Right atrium auricular region (tissue), 2 donors: ENCODE measurements around the gene PKMYT1. TPM values are rescaled to one million over a fixed set of nuclear protein-coding genes. Genes with fewer than 3 reads are reported as not detected.

Experiments used
- DNase-seq: peaks from one replicate; pipeline ENCODE4 v3.0.0-alpha.2; 2019; ENCODE audit warnings: low spot score
- H3K27ac ChIP-seq, 2 donors: fragments of 200-600 bp; sonication (generic); 1 replicate in 1 of 2; 2 replicates in 1 of 2; pipeline ENCODE4 v1.5.1; 2016 to 2019
- H3K27me3 ChIP-seq, 2 donors: fragments of 200-600 bp; sonication (generic); one replicate each; pipeline versions ENCODE4 v1.5.1 to v1.6.0; 2017 to 2019
- H3K36me3 ChIP-seq: fragments of 200-600 bp; sonication (generic); one replicate; pipeline ENCODE4 v1.5.1; 2016
- H3K4me1 ChIP-seq, 2 donors: fragments of 200-600 bp; sonication (generic); one replicate each; pipeline versions ENCODE4 v1.5.1 to v1.6.0; 2017 to 2019
- H3K4me3 ChIP-seq, 2 donors: fragments of 200-600 bp; sonication (generic); 1 replicate in 1 of 2; 2 replicates in 1 of 2; pipeline ENCODE4 v1.5.1; 2017 to 2019; ENCODE audit warnings: mild to moderate bottlenecking in 1 of 2, moderate library complexity in 1 of 2
- H3K9me3 ChIP-seq, 2 donors: fragments of 200-600 bp; sonication (generic); one replicate each; pipeline ENCODE4 v1.5.1; 2019
- CTCF ChIP-seq, 2 donors: fragments of 200-600 bp; sonication (generic); IDR thresholded peaks; one replicate each; pipeline ENCODE4 v1.5.1; 2019; ENCODE audit warnings: antibody characterized with exemption in 2 of 2
- total RNA-seq, 2 donors: library from RNA; depleted of rRNA; stranded (reverse); fragments of >200 nt; gene quantifications; one replicate each; pipeline ENCODE4 v1.1.0, GENCODE V29; 2016

The PKMYT1 gene
- total RNA-seq, 2 donors from 2014 or later: 0.52 to 0.98 TPM

GRCh38 chr16:3020247-3020603 lies 40.0 kb upstream of the PKMYT1 start, which contains the start of gene TNFRSF12A:
Gene TNFRSF12A (plus strand): TSS chr16:3020368. CDS start chr16:3020398, 30 bp downstream.
- peak in 1 of 2 donors; percentile 26 for TF ChIP-seq CTCF (IDR thresholded peaks at IDR 0.05)
- Histone ChIP-seq H3K36me3 (no peaks in the 10 kb centered on the region), H3K4me1 (peaks cover 0 to 56% of the 10 kb centered on the region in 2 donors), H3K27me3 (peaks cover 0 to 11% of the 10 kb centered on the region in 2 donors), H3K9me3 (no peaks in the 10 kb centered on the region), H3K4me3 (peak within 1 kb of the TSS; percentile 74 to 94), H3K27ac (peak within 1 kb of the TSS; percentile 95 to 99)
- peak; percentile 86 for DNase-seq

- no peak for TF ChIP-seq CTCF (IDR thresholded peaks at IDR 0.05)
- H3K9me3 ChIP-seq: no peaks in the 10 kb centered on the region
- H3K4me1 ChIP-seq: peaks cover 0 to 51% of the 10 kb centered on the region in 2 donors
- H3K4me3 ChIP-seq: peak overlapping the region; percentile 74 to 94
- peaks cover 0 to 11% of the 10 kb centered on the region in 2 donors for H3K27me3 ChIP-seq
- no peaks in the 10 kb centered on the region for H3K36me3 ChIP-seq
- peak overlapping the region in 1 of 2 donors; percentile 99 for H3K27ac ChIP-seq
- no peak for DNase-seq
These were observed 39.5 kb upstream of the PKMYT1 start for GRCh38 chr16:3019594-3020246.

- H3K27me3 ChIP-seq: peaks cover 0 to 11% of the 10 kb centered on the region in 2 donors
- no peaks in the 10 kb centered on the region for H3K9me3 ChIP-seq
- H3K27ac ChIP-seq: no peak within 1 kb of the TSS
- H3K4me3 ChIP-seq: no peak within 1 kb of the TSS
- no peaks in the 10 kb centered on the region for H3K36me3 ChIP-seq
- no peak for TF ChIP-seq CTCF (IDR thresholded peaks at IDR 0.05)
- peaks cover 0 to 38% of the 10 kb centered on the region in 2 donors for H3K4me1 ChIP-seq
- no peak for DNase-seq
These were observed 37.7 kb upstream of the PKMYT1 start, which contains the start of gene CLDN6 for GRCh38 chr16:3017794-3018506. Gene CLDN6 (minus strand): TSS chr16:3018183. CDS start chr16:3016021, 2,162 bp downstream.

- H3K9me3 ChIP-seq: no peaks in the 10 kb centered on the region
- peaks cover 0 to 12% of the 10 kb centered on the region in 2 donors for H3K27me3 ChIP-seq
- TF ChIP-seq CTCF (IDR thresholded peaks at IDR 0.05): no peak
- peaks cover 0 to 32% of the 10 kb centered on the region in 2 donors for H3K4me1 ChIP-seq
- H3K4me3 ChIP-seq: no peak overlapping the region
- no peak for DNase-seq
- H3K36me3 ChIP-seq: no peaks in the 10 kb centered on the region
- no peak overlapping the region for H3K27ac ChIP-seq
These were observed 37.1 kb upstream of the PKMYT1 start for GRCh38 chr16:3017344-3017743.

GRCh38 chr16:3015865-3016521 lies 35.7 kb upstream of the PKMYT1 start:
- Histone ChIP-seq H3K36me3 (no peaks in the 10 kb centered on the region), H3K9me3 (no peaks in the 10 kb centered on the region), H3K4me1 (peaks cover 0 to 19% of the 10 kb centered on the region in 2 donors), H3K4me3 (no peak overlapping the region), H3K27me3 (peaks cover 0 to 19% of the 10 kb centered on the region in 2 donors), H3K27ac (no peak overlapping the region)
- no peak for TF ChIP-seq CTCF (IDR thresholded peaks at IDR 0.05)
- no peak for DNase-seq
